Activated CD8-positive, alpha-beta memory T cell treated with anti-CD3 and anti-CD28 coated beads, Interleukin-2, amount 50 U/mL, for 1 hour (primary cell): ENCODE results near the gene STAM2.
"Not testable (repeated sequence)": the region's sequence is repeated elsewhere in the genome, so short reads cannot be mapped to it uniquely, and the experiment has no call there.

ENCODE experiments used
- DNase-seq: peaks from one replicate; pipeline ENCODE4 v3.0.0-alpha.2; 2020; ENCODE audit errors: extremely low read depth

The STAM2 gene

GRCh38 chr2:152172201-152172785, 3.3 kb downstream of the STAM2 start:
- not testable (repeated sequence) for DNase-seq

DNA sequence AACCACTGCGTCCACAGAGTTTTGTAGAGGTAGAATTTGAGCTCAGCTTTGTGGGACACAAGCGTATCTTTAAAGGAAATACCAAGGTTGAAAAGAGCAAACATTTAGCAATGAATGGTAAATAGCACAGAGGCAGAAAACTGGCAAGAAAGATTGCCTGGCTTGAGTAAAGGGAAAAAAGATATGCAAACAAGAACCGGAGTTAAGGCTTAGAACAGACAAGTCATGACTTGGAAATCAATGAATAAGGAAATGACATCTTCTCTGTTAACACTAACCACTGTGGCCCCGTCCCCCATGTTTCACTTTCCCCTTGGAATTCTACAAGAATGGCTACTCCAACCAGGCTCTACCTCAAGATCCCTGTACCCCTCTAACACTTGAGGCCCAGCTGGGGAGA, 3.8 kb downstream of the STAM2 start:
- no peak for DNase-seq

- DNase-seq: not testable (repeated sequence)
These were observed 6.4 kb downstream of the STAM2 start for GRCh38 chr2:152169158-152169557.

- not testable (repeated sequence) for DNase-seq
These were observed 8.1 kb downstream of the STAM2 start for GRCh38 chr2:152167470-152167869.

DNA sequence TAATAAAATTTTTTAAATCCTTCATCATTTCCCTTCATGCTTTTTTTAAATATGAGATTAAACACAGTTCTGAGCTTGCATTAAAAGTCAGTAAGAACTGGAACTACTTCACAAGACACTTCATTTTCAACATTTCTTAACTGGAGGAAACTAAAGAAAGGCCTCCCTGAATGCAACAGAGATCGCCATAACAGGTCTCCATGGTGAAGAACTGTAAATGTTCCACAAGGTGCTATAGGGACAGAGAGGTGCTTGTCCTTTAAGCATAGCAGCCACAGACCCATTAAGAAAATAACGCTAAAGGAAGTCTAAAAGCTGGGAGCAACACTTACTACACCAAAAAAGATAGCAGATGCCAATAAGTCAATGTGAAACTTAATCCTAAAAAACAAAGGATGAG, 8.5 kb downstream of the STAM2 start:
- DNase-seq: no peak

DNA sequence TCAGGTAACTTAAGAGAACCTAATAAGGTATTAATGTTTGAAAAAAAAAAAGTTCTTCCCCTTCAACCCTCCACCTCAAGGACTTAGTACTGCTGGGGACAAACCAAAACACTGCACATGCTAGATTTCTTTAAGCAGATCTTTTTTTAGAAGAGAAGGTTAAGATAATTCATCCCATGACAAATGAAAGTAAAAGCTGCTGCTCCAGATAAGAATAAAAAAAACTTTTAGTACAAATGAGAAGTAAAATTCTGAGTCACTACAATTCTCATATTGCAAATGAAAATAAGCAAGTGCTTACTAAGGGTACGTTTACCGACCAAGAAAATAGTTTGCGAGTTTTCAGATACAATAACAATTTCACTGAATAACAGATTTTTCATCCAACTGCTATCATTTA, 8.9 kb downstream of the STAM2 start:
- no peak for DNase-seq

DNA sequence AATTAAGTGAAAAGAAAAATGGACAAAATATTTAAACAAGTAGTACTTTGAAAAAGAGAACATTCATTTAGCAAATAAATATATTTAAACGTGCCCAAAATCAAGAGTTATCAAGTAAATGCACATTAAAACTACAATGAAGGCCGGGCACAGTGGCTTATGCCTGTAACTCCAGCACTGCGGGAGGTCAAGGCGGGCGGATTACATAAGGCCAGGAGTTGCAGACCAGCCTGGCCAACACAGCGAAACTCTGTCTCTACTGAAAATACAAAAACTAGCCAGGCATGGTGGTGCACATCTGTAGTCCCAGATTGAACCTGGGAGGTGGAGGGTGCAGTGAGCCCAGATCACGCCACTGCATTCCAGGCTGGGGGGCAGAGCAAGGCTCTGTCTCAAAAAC, 9.8 kb downstream of the STAM2 start:
- DNase-seq: no peak

DNA sequence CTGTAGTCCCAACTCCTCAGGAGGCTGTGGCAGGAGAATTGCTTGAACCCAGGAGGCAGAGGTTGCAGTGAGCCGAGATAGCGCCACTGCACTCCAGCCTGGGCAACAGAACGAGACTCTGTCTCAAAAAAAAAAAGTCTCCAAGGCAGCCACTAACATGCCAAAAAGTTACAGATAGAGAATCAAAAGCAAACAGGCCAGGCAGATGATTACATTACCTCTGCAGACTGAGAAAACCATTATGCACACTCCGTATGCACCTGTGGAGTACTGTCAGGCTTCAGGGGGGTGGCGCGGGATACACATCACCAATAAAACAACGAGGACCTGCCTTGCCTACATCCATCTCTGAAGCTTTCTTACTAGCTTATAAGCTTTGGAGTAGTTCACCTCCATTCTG, 10.3 kb downstream of the STAM2 start:
- no peak for DNase-seq

GRCh38 chr2:152163669-152164068, 11.9 kb downstream of the STAM2 start:
- not testable (repeated sequence) for DNase-seq

DNA sequence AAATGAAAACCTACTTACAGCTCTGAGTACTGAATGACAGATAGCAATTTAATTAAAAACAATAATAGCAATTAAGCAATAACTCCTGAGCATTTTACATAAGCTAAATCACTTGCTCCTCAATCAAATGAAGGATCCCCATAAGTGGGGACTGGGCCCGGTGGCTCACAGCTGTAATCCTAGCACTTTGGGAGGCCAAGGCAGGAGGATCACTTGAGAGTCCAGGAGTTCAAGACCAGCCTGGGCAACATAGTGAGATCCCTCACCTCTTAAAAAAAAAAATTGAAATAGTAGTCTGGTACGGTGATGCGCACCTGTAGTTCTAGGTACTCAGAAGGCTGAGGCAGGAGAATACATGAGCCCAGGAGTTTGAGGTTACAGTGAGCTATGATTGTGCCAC, 13.4 kb downstream of the STAM2 start:
- no peak for DNase-seq

DNA sequence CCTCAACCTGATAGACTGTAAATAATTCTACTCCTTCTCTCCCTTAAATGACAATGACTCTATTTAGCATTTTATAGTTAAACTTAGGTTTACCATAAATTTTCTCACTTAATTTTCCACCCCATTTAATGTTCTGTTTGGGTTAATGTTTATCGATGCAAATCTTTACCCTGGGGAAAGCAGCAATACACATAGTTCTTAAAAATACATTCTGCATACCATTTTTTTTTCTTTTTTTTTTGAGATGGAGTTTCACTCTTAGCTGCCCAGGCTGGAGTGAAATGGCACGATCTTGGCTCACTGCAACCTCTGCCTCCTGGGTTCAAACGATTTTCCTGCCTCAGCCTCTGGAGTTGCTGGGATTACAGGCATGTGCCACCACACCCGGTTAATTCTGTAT, 14.0 kb downstream of the STAM2 start:
- no peak for DNase-seq

DNA sequence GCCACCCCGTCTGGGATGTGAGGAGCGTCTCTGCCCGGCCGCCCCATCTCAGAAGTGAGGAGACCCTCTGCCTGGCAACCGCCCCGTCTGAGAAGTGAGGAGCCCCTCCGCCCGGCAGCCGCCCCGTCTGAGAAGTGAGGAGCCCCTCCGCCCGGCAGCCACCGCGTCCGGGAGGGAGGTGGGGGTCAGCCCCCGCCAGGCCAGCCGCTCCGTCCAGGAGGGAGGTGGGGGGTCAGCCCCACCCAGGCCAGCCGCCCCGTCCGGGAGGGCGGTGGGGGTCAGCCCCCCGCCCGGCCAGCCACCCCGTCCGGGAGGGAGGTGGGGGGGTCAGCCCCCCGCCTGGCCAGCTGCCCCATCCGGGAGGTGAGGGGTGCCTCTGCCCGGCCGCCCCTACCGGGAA, 15.2 kb downstream of the STAM2 start:
- not testable (repeated sequence) for DNase-seq

DNA sequence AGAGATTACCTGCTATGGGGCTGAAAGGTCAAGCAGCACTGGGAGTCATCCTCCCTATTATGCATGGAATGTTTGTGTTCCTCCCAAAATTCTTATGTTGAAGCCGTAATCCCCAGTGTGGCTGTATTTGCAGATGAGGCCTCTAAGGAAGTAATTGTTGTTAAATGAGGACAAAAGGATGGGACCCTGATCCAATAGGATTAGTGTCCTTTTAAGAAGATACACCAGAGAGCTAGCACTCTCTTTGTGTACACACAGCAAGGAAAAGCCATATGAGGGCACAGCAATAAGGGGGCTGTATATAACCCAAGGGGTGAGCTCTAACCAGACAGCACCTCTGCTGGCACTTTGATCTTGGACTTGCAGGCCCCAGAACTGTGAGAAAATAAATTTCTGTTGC, 18.3 kb downstream of the STAM2 start:
- no peak for DNase-seq

DNA sequence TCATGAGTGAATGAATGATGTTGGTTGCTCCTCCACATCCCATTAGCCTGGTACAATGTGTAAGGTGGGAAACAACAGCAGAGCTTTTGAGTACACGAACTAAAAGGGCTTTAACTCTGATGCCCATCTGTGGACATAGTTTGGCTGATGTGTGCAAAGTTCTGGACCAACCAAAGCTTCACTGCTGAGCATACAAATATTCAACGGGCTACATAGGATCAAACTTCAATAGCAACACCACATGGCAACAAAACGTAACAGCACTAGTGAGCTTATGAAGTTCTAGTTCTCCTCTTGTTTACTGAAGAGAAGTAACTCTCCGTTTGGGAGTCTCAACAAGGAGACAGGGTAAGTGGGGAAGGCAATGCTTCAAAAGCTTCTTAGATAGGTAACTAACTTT, 20.4 kb downstream of the STAM2 start:
- DNase-seq: no peak

DNA sequence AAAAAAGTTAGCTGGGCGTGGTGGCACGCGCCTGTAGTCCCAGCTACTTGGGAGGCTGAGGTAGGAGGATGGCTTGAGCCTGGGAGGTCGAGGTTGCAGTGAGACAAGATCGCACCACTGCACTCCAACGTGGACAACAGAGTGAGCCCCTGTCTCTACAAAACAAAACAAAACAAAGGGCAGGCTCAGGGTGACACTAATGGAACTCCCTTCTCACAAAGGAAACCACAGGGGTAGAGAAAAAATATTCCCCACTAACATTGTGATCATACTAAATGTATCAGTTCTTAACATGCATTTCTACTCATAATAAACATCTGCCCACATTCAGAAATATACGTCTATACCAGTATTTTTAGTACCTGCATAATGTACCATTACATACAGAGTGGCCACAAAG, 21.1 kb downstream of the STAM2 start:
- DNase-seq: no peak

GRCh38 chr2:152134488-152135280, 40.9 kb downstream of the STAM2 start:
- DNase-seq: no peak

DNA sequence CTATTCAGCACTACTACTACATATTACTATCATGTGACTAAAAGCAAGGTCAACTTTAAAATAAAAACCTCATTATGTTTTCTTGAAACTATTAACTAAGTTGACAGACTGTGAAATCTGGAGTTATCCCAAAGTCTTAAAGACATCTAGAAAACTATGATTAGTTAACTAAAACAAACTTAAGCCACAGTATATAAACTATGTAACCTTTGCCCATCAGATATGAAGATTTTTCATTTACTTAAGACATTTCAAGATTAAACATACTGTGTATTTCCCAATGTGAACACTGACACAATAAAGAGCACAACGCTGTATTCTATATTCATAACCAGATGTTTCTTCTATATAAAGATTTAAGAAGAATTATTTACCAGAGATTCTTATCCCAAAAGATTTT, 43.3 kb downstream of the STAM2 start:
- DNase-seq: no peak

GRCh38 chr2:152127628-152128027, 47.9 kb downstream of the STAM2 start:
- no peak for DNase-seq

GRCh38 chr2:152126664-152127063, 48.9 kb downstream of the STAM2 start:
- DNase-seq: no peak

DNA sequence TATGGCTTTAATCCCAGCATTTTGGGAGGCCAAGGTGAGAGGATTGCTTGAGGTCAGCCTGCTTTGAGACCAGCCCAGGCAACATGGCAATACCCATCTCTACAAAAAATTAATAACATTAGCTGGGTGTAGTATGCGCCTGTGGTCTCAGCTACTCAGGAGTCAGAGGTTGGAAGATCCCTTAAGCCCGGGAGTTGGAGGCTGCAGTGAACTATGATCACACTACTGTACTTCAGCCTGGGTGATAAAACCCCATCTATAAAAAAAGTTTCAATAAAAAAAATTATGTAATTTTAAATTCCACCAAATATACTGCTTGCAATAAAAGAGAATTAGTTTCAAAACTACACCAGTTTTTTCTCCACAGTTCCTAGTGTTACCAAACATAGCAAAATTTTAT, 53.4 kb downstream of the STAM2 start:
- DNase-seq: no peak

DNA sequence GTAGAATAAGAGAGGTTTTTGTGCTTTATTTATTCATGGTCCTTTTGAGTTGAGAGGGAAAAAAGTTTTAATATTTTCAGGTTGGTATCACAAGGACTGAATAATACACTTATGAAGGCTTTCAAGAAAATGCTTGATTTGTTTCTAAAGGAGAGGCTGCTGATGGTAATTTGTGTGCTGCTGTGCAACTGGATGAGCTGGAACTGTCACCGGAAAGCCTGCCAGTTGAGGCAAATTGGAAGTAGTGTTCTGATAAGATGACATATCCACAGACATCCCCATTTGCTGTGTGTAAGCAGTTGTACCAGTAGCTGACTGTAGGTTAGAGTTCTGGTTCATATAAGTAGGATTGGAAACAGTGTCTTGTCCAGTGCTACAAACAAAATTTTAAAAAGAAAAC, 55.1 kb downstream of the STAM2 start:
- DNase-seq: no peak

- no peak for DNase-seq
These were observed 59.6 kb downstream of the STAM2 start for GRCh38 chr2:152115952-152116351.

- no peak for DNase-seq
These were observed 61.2 kb downstream of the STAM2 start for GRCh38 chr2:152114366-152114765.

GRCh38 chr2:152107140-152107539, 68.4 kb downstream of the STAM2 start:
- DNase-seq: not testable (repeated sequence)
